GM15510 (cell line): Measurements from ENCODE around the gene GOLGA6A.

Experiments
- POLR2A ChIP-seq: IDR thresholded peaks from 3 replicates; pipeline ENCODE4 v1.6.1; 2011; ENCODE audit warnings: borderline replicate concordance; ENCODE audit not compliant: insufficient read length; ENCODE audit errors: extremely low read depth

Gene GOLGA6A

DNA sequence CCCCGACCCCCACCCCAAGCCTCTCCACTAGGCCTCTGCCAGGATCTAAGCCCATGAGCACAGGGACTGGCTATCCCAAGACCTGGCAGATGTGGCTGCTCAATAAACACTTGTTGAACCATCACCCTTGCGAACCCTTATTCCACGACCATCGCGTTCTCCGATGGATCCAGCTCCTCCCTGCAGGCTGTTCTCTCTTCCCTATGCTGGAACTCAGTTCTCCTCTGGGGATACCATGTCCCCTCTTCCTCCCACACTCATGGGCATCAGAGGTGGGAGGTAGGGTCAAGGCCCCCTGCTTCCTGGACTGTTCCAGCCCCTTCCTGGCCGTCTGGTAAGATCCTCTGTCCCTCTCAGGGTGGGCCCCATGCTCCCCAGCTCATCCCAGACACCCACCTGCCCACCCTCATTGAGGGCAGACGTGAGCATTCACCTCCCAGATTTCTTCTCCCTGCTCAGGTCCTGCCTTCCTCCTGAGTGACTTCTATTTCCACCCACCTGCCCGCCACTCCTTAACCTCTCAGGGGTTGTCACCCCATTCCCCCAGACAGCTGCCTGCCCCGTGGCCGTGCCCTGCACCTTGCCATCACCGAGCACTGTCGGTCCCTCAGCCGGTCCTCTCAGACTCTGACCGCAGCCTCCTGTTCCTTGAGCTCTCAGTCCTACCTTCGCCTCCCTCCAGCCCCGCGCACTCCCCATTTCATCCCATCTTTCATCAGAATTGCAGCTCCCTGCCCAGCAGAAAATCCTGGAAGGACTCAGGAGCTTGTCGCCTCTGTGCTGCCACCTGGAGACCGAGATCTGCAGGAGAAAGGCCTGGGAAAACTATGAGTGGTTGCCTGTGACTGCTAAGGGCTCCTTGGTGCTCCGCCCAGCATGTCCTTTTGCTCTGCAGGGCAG, 45.8 kb downstream of the GOLGA6A start:
- TF ChIP-seq POLR2A: no peak

- no peak for TF ChIP-seq POLR2A
These were observed 47.0 kb downstream of the GOLGA6A start for GRCh38 chr15:74035121-74036017.

DNA sequence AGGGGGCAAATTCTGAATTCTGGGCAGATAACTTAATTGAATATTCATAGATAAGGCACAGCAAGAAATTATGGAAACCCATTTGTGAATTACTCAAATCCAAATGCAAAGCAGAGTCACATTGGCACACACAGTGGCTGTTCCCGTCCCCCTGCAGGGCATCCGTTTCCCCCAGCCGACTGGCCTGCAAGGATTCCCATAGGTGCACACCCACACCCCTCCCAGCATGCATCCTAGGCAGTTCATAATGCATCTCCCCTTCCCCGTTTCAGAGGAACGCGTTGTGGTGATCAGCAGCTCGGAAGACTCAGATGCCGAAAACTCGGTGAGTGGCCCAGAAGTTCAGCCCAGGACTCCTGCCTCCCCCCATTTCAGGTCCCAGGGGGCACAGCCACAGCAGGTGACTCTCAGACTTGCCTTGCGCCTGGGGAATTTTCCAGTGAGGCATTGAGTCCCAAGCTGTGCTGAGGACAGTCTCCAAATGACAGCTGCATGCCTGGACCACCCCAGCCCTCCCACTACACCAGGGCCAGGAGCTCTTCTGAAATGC, 48.1 kb downstream of the GOLGA6A start:
- TF ChIP-seq POLR2A: no peak

- no peak for TF ChIP-seq POLR2A
These were observed 49.5 kb downstream of the GOLGA6A start for GRCh38 chr15:74032606-74033561.

- TF ChIP-seq POLR2A: no peak
These were observed 50.3 kb downstream of the GOLGA6A start for GRCh38 chr15:74032046-74032445.

- no peak for TF ChIP-seq POLR2A
These were observed 53.7 kb downstream of the GOLGA6A start for GRCh38 chr15:74028646-74029045.

DNA sequence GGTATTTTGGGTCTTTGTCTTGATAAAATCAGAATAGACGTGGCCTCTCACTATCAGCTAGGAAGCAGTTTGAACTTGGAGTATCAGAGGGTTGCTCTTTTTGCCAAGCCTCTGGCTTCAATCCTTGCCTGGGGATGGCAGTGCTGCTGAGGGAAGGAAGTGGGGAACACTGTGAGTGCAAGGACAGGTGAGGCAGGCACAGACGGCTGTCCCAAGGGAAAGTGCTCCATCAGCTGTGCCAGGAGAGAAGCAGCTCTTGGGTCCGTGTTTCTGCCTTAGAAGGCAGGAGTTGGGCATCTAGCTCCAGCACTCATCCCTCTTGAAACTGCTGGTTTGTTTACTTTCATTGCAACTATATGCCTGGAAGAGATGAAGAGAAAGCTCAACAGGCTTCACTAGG, 54.7 kb downstream of the GOLGA6A start:
- TF ChIP-seq POLR2A: no peak

DNA sequence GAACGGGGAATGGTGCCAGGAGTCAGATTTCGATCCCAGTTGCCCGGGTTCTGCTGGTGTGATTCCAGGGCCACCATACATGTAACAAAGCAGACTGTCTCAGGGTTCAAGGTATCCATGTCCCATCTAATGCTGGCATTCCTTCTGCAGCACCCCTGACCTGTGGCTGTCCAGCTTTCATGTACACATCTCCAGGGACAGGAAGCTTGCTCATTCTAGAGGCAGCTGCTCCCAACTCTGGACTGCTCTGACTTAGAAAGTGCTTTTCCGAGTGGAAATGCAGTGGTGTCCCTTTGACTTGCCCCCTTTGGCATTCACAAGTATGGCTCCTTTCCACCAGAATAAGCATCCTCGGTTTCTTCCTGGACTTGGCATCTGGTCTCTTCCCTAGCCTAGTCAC, 56.9 kb downstream of the GOLGA6A start:
- TF ChIP-seq POLR2A: no peak

- TF ChIP-seq POLR2A: no peak
These were observed 57.7 kb downstream of the GOLGA6A start for GRCh38 chr15:74024687-74025086.

- TF ChIP-seq POLR2A: no peak
These were observed 59.5 kb downstream of the GOLGA6A start for GRCh38 chr15:74022706-74023470.
